ENCODE results near the gene RIBC1.
"Not testable (repeated sequence)": the region's sequence is repeated elsewhere in the genome, so short reads cannot be mapped to it uniquely, and the experiment has no call there.

Gene RIBC1

DNA sequence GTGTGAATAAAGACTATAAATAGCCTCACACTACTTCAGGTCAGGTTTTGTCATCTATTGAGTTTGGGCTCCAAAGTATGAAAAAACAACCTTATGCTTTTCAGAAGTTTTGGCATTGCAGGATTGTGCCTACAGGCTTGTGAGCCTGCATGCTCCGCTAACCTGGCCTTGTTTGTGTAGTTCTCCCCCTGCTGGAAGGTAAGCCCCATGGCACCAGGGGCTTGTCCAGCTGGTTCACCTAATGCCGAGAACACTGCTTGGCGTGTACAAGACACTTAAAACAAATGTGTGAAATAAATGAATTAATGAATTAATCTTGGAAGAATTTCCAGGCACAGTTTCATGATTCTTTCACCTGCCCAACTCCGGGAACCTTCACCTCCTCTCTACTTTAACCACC is 13.3 kb downstream of the RIBC1 start:
- in situ Hi-C loops (cut with MboI; ENCODE audit: low sequenced_read_pairs), result no loop called here

DNA sequence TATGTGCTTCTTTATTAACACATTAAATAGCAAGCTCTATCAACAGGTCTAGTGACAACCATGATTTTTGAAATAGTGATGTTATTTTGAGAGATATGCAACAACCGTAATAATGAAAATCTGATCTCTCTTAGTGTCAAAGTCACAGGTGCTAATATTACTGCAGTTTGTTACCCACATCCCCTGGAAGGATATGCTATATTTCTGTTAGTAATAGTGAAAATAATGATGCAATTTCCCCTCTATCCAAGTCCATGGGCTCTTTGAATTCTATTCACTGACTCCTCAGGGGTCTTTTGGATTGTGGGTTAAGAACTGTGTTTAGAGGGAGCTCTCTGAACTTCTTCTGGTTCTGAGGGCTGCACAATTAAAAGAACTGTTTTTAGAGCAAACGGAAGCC is 14.5 kb downstream of the RIBC1 start:
- in situ Hi-C loops (cut with MboI; ENCODE audit: low sequenced_read_pairs), result no loop called here

DNA sequence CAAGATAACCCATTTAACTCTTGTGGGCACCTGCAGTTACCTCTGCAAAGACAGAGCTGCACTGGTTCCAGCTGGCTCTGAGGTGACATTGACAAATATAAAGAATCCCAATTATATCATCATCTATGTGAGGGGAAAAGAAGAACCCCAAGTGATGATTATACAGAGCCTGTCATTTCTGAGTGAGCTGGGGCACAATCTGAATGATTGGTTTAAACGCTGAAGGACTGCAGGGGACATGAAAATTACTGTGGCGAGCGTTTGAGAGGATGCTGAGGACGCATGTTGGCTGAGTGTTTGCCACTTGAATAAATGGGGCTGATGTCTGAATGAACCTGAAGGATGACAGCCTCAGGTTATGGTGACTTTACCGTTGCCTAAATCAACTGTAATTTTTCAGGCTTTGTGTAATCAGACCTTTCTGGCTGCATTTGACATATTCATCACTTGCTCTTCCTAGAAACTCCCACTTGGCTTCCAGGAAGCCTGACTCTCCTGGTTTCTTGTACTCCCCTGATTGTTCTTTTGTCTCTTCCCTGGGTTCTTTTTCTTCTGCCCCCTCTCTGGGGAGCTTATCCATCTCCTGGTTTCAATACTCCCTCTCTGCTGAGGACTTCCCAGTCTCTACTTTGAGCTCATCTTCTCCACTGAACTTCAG is 15.6 kb downstream of the RIBC1 start:
- in situ Hi-C loops (cut with MboI; ENCODE audit: low sequenced_read_pairs), result no loop called here

DNA sequence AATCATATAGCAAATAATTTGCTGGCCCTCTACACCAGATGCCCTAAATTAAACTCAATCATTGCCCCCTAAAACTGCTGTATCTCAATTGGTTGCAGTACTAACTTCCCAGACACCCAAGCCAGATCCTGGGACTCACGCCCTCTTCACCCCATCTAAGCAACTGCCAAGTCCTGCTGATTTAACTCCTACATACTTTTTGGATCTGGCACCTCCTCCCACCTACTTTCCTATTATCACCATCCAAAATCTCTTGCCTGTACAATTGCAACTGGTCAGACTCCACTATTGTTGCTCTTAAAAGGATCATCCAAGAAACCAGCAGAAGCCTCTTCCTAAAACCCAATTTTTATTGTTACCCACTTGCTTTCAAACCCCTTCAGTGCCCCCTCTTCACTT is 16.2 kb downstream of the RIBC1 start:
- in situ Hi-C loops (cut with MboI; ENCODE audit: low sequenced_read_pairs), result no loop called here

DNA sequence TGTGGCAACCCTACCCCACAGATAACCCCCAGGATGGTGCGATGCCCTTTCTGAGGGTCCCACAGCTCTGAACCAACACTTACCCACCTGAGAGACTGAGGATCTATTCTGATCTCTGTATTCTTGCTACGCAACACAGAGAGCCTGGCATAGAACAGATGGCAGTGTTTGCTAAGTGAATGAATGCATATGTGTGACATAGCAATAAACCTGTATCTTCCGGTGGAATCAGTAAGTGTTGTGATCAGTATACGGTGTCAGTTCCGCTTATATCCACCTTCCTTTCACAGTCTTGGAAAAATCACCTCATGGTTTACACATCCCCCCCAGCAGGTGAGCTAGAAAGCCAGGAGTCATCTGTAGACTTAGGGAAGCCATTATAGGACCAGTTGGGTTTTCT is 17.4 kb downstream of the RIBC1 start:
- in situ Hi-C loops (cut with MboI; ENCODE audit: low sequenced_read_pairs), result no loop called here

DNA sequence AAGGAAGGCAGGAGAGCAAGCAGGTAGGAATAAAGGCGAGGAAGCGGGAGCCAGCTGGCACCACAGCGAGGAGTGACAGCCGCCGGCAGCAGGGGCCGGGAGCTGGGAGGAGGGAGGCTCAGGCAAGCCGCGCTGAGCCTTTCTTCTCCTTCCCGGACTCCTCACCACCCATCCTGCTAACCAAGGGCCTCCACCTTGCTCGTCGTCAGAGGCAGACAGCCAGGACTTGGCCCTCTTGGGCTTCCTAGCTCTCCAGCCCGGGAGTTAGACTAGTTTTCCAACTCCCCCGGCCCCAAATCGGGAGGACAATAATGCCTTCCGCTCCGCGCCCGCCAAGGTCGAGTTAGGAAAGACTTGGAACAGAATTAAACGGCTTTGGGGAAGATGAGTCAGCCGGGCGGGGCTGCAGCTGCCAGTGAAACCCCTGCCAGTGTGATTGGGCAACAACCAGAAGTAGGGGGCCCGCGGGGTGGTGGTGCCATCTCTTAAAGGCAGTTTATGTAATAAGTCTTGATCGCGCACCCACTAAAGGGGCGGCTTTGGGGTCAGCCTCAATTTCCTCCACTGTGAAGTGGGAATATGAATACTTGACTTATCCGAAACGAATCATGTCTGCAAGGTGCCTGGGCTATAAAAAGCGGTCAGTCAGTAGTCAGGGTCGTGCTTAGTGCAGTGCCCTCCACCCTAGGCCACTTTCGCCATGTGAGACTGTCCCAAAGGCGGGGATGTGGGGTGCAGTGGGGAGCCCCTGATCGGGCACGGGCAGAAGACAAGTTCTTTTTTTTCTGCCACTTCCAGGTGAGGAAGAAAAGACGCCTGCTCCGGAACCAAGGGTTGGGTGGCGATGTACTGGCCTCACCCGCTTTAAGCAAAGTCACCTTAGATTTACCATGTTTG is 18.2 kb downstream of the RIBC1 start:
- in situ Hi-C loops (cut with MboI; ENCODE audit: low sequenced_read_pairs), result no loop called here

DNA sequence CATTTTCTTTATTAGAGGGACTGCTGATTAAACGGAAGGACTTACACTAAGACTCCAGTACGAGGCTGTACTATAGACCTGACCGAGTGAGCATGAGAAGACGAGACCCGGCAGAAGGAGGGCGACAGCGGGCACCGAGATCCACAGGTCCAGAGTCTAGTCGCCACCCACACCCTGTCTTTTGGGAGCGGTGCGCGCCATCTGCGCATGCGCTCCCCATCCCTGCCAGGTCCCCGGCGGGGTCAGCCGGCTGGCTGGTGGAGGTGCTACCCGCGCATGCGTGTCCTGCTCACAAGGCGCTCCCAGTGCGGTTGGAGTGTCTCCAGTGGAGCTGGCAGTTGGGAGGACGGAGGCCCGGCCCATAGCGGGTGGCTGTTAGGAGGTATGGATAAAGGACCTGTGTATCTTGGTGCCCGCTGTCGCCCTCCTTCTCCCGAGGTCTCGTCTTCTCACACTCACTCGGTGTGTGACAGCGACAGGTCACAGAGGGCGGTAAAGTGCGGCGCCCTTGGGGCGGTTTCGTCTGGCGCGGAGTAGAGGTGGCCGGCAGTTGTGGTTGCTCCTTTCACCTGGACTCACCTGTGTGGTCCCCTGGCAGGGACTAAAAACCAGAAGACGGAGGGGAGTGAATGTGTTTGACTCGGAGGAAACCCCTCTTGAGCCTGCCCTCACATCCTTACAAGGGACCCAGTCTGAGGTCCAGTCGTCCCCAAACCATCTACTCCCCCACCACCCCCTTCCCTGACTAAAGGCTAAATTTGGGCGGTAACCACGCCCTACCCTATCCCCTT is 19.1 kb downstream of the RIBC1 start:
- in situ Hi-C loops (cut with MboI; ENCODE audit: low sequenced_read_pairs), result no loop called here

DNA sequence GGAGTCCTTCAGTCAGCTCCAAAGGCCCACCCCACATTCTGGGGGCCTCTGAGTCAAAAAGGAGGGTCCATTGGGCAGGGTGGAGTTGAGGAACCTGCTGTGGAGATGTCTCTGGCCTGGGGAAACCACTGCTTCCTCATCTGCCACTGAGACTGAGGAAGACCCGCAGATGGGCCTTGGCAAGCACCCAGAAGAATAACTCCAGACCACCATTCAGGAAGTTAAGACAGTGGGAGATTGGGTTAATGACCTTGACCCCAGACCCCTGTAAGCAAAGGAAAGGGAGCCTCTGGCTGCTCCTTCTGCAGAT is 19.6 kb downstream of the RIBC1 start:
- in situ Hi-C loops (cut with MboI; ENCODE audit: low sequenced_read_pairs), result no loop called here

DNA sequence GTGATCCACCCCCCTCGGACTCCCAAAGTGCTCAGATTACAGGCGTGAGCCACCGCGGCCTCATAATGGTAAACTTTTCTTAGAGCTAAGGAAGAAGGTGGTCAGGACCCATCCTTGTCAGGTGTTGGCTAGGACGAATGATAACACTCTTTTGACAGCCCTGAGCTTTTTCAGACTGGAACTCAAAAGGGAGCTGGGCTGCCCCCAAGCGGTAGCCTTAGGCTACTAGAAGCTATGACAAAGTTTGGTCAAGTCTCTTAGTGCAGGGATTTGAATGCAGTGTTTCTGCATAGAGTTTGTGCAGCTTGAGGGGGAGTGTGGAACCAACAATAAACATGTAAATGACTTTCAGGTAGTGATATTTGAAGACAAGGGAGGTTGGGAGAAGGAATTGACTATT is 23.3 kb downstream of the RIBC1 start:
- in situ Hi-C loops (cut with MboI; ENCODE audit: low sequenced_read_pairs), result no loop called here

DNA sequence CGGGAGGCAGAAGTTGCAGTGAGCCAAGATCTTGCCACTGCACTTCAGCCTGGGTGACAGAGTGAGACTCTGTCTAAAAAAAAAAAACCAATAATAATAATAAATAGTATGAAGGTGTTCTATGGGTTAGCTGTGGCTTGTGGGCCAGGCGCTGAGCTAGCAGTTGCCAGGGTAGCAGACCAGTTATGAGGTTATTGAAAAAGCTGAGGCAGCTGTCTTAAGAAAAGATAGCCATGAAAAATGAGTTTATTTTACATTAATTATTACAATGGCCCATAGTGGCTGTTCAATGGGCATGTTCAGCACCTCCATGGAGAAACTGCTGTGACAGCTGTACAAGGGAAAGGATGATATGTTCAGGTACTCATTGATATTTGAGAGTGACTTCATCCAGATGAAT is 24.8 kb downstream of the RIBC1 start:
- in situ Hi-C loops (cut with MboI; ENCODE audit: low sequenced_read_pairs), result no loop called here

DNA sequence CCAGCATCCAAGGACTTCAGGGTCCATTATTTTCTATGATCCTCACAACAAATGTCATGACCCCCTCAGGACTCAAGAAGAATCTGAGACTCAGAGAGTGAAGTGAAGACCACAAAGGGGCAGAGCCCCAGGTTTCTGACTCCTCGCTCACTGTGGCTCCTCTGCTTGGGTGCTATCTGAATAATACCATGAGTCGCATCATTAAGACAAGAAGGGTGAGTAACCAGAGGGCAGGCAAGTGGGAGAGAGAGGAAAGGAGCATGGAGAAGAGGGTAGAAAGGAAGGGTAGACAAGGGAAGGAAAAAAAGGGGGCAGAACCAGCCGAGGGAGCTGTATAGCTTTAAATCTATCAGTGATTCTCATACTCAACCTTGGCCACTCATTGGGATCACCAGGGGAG is 27.0 kb downstream of the RIBC1 start:
- in situ Hi-C loops (cut with MboI; ENCODE audit: low sequenced_read_pairs), result no loop called here

DNA sequence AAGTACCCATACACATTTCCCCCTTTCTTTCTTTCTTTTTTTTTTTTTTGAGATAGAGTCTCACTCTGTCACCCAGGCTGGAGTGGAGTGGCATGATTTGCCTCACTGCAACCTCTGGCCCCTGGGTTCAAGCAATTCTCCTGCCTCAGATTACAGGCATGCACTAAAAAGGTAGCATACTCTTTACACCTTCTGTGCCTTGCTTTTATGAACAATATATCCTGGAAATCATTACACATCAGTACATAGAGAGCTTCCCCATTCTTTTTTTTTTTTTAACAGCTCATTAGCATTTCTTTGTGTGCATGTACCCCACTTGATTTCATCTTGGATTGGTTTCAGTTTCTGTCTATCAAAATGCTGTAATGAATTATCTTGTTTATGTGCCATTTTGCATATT is 30.1 kb downstream of the RIBC1 start:
- in situ Hi-C loops (cut with MboI; ENCODE audit: low sequenced_read_pairs), result no loop called here

DNA sequence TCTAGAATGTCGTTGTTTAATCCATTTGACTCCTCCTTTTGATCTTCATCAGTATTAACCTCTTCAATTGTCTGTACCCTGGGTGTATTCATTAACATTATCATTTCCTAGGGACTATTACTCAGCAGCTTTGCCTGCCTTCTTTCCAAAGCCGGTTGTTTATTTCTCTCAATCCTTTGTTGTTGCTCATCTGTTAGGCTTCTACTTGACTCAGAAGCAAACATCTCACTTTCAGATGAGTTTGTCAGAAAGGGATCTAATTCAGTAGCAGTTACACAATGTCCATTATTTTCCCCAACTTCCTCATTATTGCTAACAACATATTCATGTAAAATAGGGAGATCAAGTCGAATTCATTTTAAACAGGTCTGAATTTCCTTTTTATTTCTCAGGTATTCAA is 33.6 kb downstream of the RIBC1 start:
- in situ Hi-C loops (cut with MboI; ENCODE audit: low sequenced_read_pairs), result no loop called here

DNA sequence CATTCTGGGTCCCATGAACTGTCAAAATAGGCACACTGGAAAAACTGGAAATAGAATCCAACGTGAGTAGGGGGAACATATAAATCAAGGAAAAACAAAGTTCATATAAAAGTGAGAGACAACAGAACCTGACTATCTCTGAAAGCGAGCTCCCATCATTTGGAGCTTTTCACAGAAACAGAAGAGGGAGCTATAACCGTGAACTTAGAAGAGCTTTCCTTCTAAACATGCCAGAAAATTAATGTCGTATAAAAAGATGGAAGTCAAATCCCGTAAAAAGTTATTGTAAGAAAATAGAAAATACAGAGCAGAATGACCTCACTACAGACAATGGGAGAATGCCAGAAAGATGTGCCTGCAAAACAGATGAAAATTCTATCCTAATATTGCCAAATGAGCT is 35.4 kb downstream of the RIBC1 start:
- in situ Hi-C loops (cut with MboI; ENCODE audit: low sequenced_read_pairs), result no loop called here

DNA sequence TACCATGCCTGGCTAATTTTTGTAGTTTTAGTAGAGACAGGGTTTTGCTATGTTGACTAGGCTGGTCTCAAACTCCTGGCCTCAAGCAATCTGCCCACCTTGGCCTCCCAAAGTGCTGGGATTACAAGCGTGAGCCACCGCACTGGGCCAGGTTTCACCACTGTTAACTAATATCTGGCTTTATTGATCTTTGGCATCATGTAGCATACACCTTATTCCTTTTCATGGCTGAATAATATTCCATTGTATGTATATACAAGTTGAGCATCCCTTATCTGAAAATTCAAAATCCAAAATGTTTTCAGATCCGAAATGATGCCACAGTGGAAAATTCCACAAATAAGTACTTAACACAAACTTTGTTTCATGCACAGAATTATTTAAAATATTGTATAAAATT is 46.0 kb downstream of the RIBC1 start:
- in situ Hi-C loops (cut with MboI; ENCODE audit: low sequenced_read_pairs), result not testable (repeated sequence)

DNA sequence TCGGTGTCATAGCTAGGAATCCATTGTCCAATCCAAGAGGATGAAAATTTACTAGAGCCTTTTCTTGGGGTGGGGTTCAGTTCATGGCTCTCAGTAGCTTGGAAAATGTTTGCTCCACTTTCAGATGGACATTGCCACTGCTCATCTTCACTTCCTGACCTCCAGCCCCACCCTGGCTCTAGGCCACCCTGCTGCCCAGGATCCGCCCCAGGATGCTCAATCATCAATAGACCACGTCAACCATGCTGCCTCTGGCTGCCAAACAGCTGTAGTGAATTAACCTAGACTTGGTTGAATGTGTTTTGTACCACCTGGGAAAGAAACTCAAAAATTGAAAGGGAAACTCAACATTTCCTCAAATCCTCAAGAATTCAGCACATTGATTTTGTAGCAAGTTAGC is 48.7 kb downstream of the RIBC1 start:
- in situ Hi-C loops (cut with MboI; ENCODE audit: low sequenced_read_pairs), result no loop called here

DNA sequence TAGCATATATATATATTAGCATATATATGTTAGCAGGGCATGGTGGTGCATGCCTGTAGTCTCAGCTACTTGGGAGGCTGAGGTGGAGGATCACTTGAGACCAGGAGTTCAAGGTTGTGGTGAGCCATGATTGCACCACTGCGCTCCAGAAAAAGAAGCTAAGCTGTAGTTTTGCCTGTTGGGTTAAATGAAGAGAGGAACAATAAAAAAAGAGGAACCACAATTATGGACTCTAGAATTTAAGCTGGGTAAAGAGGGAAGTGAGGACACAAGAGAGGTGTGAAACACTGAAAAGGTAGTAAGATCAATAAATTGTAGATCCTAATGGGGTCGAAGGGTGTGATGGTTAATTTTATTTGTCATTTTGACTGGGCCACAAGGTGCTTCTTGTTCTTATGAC is 52.0 kb downstream of the RIBC1 start:
- in situ Hi-C loops (cut with MboI; ENCODE audit: low sequenced_read_pairs), result no loop called here

DNA sequence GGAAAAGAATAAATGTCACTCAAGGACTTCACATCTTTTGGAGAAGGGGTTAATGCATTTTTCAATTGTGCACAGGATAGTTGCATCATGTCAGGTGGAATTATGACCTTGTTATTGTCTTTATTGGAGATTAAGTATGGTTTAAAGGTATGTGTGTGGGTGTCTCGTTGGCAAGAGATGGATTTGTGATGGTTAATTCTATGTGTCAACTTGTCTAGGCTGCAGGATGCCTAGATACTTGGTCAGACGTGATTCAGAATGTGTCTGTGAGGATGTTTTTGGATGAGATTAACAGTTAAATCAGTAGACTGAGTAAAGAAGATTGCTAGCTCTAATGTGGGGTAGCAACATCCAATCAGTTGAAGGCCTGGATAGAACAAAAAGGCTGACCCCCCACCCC is 53.7 kb downstream of the RIBC1 start:
- in situ Hi-C loops (cut with MboI; ENCODE audit: low sequenced_read_pairs), result no loop called here

DNA sequence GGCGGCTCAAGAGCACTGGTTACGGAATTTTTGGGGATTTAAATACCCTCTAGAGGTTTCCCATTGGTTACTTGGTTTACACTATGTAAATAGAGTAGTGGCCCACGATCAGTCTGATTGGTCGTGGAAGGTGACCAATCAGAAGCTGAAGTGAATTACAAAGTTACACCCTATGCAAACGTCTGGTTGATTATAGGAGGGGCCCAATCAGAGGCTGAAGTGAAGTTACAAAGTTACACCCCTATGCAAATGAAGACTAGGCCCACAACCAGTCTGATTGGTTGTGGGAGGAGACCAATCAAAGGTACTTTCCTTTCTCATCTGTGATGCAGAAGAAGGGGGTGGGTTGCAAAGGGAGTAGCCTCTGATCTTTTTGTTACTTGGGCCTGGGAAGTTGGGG is 56.6 kb downstream of the RIBC1 start:
- in situ Hi-C loops (cut with MboI; ENCODE audit: low sequenced_read_pairs), result no loop called here
